ENCODE measurements around the gene ZNF385D.
"Not testable (repeated sequence)": the region's sequence is repeated elsewhere in the genome, so short reads cannot be mapped to it uniquely, and the experiment has no call there.

Gene ZNF385D

DNA sequence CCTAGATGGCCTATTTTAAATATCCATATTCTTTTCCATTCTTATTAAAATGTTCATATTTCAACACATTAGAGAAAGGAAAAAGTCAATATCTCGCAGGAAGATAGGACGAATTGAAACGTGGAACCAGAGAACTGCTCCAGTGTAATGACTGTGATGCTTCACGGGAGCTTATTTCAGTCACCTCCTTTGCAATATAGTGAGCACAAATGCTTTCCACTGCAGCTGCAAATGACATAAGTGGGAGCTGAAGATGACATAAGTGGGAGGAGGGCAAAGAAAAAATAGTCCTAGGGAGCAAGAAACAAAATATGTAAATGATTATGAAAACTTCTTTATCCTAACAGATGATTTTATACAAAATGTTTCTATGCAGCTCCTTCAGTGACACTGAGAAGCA is 324.1 kb downstream of the ZNF385D start:
- no peak for DNase-seq

- no peak for DNase-seq
Observed at GRCh38 chr3:21425715-21426114, 325.3 kb downstream of the ZNF385D start.

DNA sequence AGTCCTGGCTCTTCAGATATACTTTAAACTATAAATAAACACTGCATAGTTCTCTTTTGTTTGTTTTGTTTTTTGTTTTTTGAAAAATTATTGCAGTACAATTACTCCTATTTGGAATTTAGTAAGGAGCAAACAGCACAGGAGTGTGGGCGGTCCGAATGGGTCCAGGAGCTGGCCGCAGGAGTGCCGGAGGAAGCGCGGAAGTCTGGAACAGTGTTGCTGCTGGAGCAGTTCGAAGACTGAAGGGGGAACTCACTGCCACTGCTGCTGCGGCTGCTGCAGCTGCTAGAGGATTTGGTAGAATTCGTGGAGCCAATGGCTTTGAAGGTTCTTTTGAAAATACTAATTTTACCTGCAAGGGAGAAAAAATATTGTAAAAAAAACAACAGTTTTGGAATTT is 329.9 kb downstream of the ZNF385D start:
- no peak for DNase-seq

- no peak for DNase-seq
Observed at GRCh38 chr3:21417991-21418390, 333.0 kb downstream of the ZNF385D start.

- DNase-seq = no peak
Observed at GRCh38 chr3:21414506-21414905, 336.5 kb downstream of the ZNF385D start.

DNA sequence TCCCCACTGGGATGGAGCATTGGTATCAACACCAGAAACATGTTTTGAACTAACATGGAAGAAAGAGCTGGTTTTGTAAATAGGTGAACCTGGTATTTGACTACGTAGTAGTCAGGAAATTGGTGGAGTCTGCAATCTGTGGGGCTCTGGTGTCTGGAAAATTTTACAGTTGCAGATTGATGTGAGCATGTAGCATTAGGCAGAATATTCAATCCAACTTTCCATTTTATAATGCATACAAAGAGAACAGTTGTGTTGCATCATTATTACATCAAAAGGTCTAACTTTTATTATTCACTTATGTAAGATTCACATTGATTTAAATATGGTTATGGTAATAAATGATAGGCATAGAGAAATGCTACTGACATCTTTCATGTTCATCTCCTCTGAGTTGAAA is 340.0 kb downstream of the ZNF385D start:
- DNase-seq = no peak

GRCh38 chr3:21409401-21409800 is 341.6 kb downstream of the ZNF385D start:
- no peak for DNase-seq

- DNase-seq = no peak
Observed at GRCh38 chr3:21407743-21408142, 343.3 kb downstream of the ZNF385D start.

DNA sequence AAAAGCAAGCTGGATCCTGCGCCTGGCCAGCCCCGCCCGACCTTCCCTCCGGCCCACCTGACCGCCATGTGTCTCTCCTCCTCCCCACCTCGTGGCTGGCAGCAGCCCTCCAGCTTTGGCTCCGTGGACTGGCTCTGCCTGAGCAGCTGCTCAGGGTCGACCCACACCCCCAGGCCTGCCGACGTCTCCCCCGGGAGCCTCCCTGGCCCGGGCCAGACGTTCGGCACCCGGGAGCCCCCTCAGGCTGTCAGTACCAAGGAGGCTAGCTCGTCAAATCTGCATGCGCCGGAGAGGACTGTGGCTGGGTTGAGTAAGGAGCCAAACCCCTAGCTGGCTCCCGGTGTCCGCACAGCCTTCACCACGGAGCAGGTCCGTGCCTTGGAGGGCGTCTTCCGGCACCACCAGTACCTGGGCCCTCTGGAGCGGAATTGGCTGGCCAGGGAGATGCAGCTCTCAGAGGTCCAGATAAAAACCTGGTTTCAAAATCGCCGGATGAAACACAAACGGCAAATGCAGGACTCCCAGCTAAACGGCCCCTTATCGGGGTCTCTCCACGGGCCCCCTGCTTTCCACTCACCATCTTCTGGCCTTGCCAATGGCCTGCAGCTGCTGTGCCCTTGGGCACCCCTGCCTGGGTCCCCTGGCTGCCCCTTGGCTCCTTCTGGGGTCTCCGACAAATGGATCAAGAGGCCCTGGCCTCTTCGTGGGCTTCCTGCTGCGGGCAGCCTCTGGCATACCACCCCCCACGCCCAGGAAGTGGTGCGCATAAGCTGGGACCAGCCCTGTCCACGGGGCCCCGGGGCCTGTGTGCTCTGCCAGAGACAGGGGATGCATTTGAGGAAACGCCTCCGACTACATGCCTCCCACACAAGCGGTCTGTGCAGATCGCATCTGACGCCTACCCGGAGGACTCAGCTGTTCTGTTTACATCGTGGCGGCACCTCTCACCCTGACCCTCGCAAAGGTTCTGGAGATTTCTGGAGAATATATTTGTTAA is 345.0 kb downstream of the ZNF385D start:
- DNase-seq = no peak

GRCh38 chr3:21398461-21398860 is 352.5 kb downstream of the ZNF385D start:
- DNase-seq = no peak

DNA sequence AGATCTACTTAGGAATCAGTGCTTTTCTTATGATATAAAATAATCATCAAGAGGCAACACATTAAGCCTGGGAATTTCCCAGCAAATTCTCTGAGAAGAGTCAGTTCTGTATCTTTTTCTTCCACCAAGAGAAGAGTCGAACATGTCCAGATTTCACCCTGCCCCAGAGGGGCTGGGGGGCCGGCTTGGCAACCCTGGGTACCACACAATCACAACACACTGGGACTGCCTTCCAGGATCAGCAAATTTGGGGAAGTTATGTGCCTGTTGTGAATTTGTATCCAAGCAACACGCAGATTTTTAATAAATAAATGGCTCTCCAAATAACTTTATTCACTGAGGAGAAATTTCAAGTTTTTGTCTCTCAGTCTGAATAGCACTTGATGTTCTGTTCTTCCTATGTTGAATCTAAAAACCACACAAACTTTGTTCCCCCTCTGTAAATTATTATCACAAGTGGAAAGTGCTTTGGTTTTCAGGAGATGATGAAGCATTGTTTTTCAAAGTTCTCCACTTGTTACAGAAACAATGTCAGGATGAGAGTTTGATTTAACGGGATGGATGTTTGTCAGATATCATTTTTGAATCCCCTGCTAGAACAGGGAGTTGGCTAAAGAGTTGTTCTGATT is 357.2 kb downstream of the ZNF385D start:
- DNase-seq = no peak

GRCh38 chr3:21392526-21392925 is 358.5 kb downstream of the ZNF385D start:
- DNase-seq = no peak

GRCh38 chr3:21390856-21391255 is 360.2 kb downstream of the ZNF385D start:
- no peak for DNase-seq

GRCh38 chr3:21390136-21390535 is 360.9 kb downstream of the ZNF385D start:
- DNase-seq = no peak

- DNase-seq = not testable (repeated sequence)
Observed at GRCh38 chr3:21387142-21387826, 363.7 kb downstream of the ZNF385D start.

DNA sequence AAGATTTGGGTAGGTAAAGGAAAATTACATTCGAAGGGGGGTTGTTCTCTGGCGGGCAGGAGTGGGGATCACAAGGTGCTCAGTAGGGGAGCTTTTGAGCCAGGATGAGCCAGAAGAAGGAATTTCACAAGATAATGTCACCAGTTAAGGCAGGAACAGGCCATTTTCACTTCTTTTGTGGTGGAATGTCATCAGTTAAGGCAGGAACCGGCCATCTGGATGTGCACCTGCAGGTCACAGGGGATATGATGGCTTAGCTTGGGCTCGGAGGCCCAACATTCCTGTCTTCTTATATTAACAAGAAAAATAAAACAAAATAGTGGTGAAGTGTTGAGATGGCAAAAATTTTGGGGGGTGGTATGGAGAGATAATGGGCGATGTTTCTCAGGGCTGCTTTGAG is 373.0 kb downstream of the ZNF385D start:
- not testable (repeated sequence) for DNase-seq

- DNase-seq = no peak
Observed at GRCh38 chr3:21377071-21377769, 373.8 kb downstream of the ZNF385D start.

GRCh38 chr3:21372316-21372715 is 378.7 kb downstream of the ZNF385D start:
- no peak for DNase-seq
